GM23338 (cell line): Measurements from ENCODE around the gene RASGRF2.

ENCODE experiments used
- CREB1 ChIP-seq: fragments of 250-450 bp; sonication (Bioruptor Pico); IDR thresholded peaks from 2 replicates; pipeline ENCODE4 v1.5.0; 2020; ENCODE audit warnings: low read depth, mild to moderate bottlenecking, moderate library complexity
- CTCF ChIP-seq, 2 experiments: fragments of 200-600 bp in 1 of 2; sonication (generic) in 1 of 2; conservative IDR thresholded peaks; 2 replicates each; pipeline versions ENCODE4 v1.5.1 to v1.6.1; 2016 to 2017; ENCODE audit warnings: antibody characterized with exemption in 2 of 2, low read depth in 2 of 2, mild to moderate bottlenecking in 2 of 2, moderate library complexity in 1 of 2
- POLR2AphosphoS5 ChIP-seq: IDR thresholded peaks from 2 replicates; pipeline ENCODE4 v1.6.1; 2016; ENCODE audit warnings: antibody characterized with exemption, low read depth
- REST ChIP-seq: IDR thresholded peaks from one replicate; pipeline ENCODE4 v1.6.1; 2018; ENCODE audit warnings: antibody characterized with exemption; ENCODE audit not compliant: unreplicated experiment
- ZNF462 ChIP-seq: fragments of 250-450 bp; sonication (Bioruptor Pico); IDR thresholded peaks from 2 replicates; pipeline ENCODE4 v1.5.0; 2020; ENCODE audit warnings: mild to moderate bottlenecking, moderate library complexity

GRCh38 chr5:81253875-81254274, 293.7 kb downstream of the RASGRF2 start:
- TF ChIP-seq CREB1 (CRISPR knock-in tag) (no peak), CTCF (conservative IDR thresholded peaks at IDR 0.05; ENCODE audit: low read depth in 2 of 2) (no peak), ZNF462 (CRISPR knock-in tag) (no peak), REST (no peak), POLR2AphosphoS5 (no peak)
